PC-3 (cell line): ENCODE data around the gene KANK4. TPM values are rescaled to one million over a fixed set of nuclear protein-coding genes. Genes with fewer than 3 reads are reported as not detected.

ENCODE experiments used
- ATAC-seq: fragments of 200-7000 bp; cut with Tn5 transposase; 2 replicates; pipeline ENCODE4 v1.9.1; 2020; ENCODE audit warnings: mild to moderate bottlenecking, moderate library complexity
- BruUV-seq: library from RNA; stranded (reverse); fragments of 400-500 nt; replicated peaks from 2 replicates; lab custom pipeline; 2021; lab: Mats Ljungman, UMichigan
- CTCF ChIA-PET: fragments of 300-600 bp; sonication (Branson Sonifier 250); formaldehyde crosslinking; loops from one replicate; lab custom pipeline; 2022; ENCODE audit warnings: antibody characterized with exemption; lab: Charles Lee
- POLR2A ChIA-PET: fragments of 300-600 bp; sonication (Branson Sonifier 250); formaldehyde crosslinking; loops from one replicate; lab custom pipeline; 2022; ENCODE audit warnings: antibody characterized with exemption; ENCODE audit not compliant: unreplicated experiment; lab: Charles Lee
- DNase-seq: peaks from one replicate; pipeline ENCODE4 v3.0.0-alpha.2; 2015
- H2AFZ ChIP-seq: fragments of 300-600 bp; sonication (generic); 2 replicates; pipeline ENCODE4 v1.6.0; 2016; ENCODE audit warnings: antibody characterized with exemption, low read length
- H3F3A ChIP-seq: fragments of 300-600 bp; sonication (generic); one replicate; pipeline ENCODE4 v1.6.0; 2017; ENCODE audit warnings: antibody characterized with exemption, low read length, control low read depth, mild to moderate bottlenecking; ENCODE audit not compliant: unreplicated experiment
- H3K27ac ChIP-seq: fragments of 300-600 bp; sonication (generic); 2 replicates; pipeline ENCODE4 v1.5.1; 2016; ENCODE audit warnings: mild to moderate bottlenecking, low read length
- H3K27me3 ChIP-seq: fragments of 300-600 bp; sonication (generic); 2 replicates; pipeline ENCODE4 v1.6.1; 2016; ENCODE audit warnings: low read length, mixed read lengths
- H3K36me3 ChIP-seq: fragments of 300-600 bp; sonication (generic); 2 replicates; pipeline ENCODE4 v1.6.1; 2016; ENCODE audit warnings: low read depth, mixed run types, low read length, mixed read lengths
- H3K4me1 ChIP-seq: fragments of 300-600 bp; sonication (generic); 2 replicates; pipeline ENCODE4 v1.5.1; 2016; ENCODE audit warnings: low read length; ENCODE audit not compliant: insufficient read depth
- H3K4me2 ChIP-seq: fragments of 300-600 bp; sonication (generic); 2 replicates; pipeline ENCODE4 v1.6.0; 2016; ENCODE audit warnings: low read length
- H3K4me3 ChIP-seq: fragments of 300-600 bp; sonication (generic); 2 replicates; pipeline ENCODE4 v1.5.1; 2016; ENCODE audit warnings: mild to moderate bottlenecking, low read length, mixed read lengths
- H3K79me2 ChIP-seq: fragments of 300-600 bp; sonication (generic); 2 replicates; pipeline ENCODE4 v1.6.1; 2017; ENCODE audit warnings: low read length, mixed read lengths
- H3K9ac ChIP-seq: fragments of 300-600 bp; sonication (generic); 2 replicates; pipeline ENCODE4 v1.6.0; 2016; ENCODE audit warnings: mild to moderate bottlenecking, low read length
- H3K9me2 ChIP-seq: fragments of 300-600 bp; sonication (generic); replicated peaks from 2 replicates; pipeline ENCODE4 v1.6.1; 2016; ENCODE audit warnings: mixed run types, low read length, mixed read lengths
- H3K9me3 ChIP-seq: fragments of 300-600 bp; sonication (generic); 2 replicates; pipeline ENCODE4 v1.6.1; 2016; ENCODE audit warnings: low read length, mixed read lengths
- H4K20me1 ChIP-seq: fragments of 300-600 bp; sonication (generic); 2 replicates; pipeline ENCODE4 v1.6.1; 2016; ENCODE audit warnings: low read length, mixed read lengths
- EZH2 ChIP-seq: fragments of 300-600 bp; sonication (generic); IDR thresholded peaks from one replicate; pipeline ENCODE4 v1.6.1; 2017; ENCODE audit warnings: antibody characterized with exemption, mild to moderate bottlenecking, low read length; ENCODE audit not compliant: unreplicated experiment
- EZH2phosphoT487 ChIP-seq: fragments of 300-600 bp; sonication (generic); IDR thresholded peaks from 2 replicates; pipeline ENCODE4 v1.6.1; 2018; ENCODE audit warnings: mild to moderate bottlenecking, antibody characterized with exemption, low read length, borderline replicate concordance
- intact Hi-C: fragments of 100-400 bp; cut with micrococcal nuclease; formaldehyde crosslinking; loops from 2 replicates; pipeline ENCODE4 v1.9.0; 2023
- total RNA-seq: library from RNA; depleted of rRNA; stranded (reverse); fragments of >200 nt; gene quantifications from 2 replicates; pipeline ENCODE4 v1.2.3, GENCODE V29; 2014
- TF ChIP-seq, protein P1 (sequence below): fragments of 300-600 bp; sonication (generic); conservative IDR thresholded peaks from 2 replicates; pipeline ENCODE4 v1.5.1; 2017; ENCODE audit warnings: antibody characterized with exemption, low read depth, mild to moderate bottlenecking, low read length

The KANK4 gene
- total RNA-seq, 1 experiment from 2014 or later = not detected

DNA sequence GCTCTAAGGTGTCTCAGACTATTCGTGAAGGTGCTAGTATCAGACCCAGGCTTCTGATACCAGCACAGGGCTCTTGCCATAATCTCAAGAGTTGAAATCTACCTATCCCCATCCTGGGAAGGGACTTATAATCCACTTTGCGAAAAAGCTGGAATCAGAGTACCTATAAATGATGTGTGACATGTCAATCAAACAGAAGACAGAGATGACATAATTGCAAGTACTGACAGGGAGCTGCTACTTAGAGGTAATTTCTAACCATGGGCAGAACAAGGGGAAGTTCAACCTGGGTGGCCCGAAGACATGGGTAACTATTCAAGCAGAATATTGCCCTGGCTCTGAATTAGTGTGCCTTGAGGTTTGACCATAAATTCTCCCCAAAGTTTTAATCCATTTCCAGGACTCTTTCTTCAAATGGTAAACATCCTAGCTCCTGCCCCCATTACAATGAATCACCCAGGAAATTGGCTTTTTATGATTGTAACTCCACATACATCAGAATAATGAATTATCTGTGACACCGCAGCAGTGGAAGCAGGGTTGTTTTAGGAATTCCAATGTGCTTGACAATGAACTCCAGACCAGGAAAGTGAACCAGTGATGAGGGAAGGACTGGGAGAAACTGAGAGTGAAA lies 37.2 kb downstream of the KANK4 start:
- H3K27me3 ChIP-seq = no peaks in the 10 kb centered on the region
- POLR2A ChIA-PET = no interaction called here
- H3F3A ChIP-seq = no peaks in the 10 kb centered on the region
- TF ChIP-seq EZH2phosphoT487 (no peak), EZH2 (no peak)
- TF ChIP-seq, protein P1, sequence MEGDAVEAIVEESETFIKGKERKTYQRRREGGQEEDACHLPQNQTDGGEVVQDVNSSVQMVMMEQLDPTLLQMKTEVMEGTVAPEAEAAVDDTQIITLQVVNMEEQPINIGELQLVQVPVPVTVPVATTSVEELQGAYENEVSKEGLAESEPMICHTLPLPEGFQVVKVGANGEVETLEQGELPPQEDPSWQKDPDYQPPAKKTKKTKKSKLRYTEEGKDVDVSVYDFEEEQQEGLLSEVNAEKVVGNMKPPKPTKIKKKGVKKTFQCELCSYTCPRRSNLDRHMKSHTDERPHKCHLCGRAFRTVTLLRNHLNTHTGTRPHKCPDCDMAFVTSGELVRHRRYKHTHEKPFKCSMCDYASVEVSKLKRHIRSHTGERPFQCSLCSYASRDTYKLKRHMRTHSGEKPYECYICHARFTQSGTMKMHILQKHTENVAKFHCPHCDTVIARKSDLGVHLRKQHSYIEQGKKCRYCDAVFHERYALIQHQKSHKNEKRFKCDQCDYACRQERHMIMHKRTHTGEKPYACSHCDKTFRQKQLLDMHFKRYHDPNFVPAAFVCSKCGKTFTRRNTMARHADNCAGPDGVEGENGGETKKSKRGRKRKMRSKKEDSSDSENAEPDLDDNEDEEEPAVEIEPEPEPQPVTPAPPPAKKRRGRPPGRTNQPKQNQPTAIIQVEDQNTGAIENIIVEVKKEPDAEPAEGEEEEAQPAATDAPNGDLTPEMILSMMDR = no peak
- DNase-seq (peak; percentile 76), ATAC-seq (peak; percentile 69)
- no peak overlapping the region for H3K27ac ChIP-seq
- H3K79me2 ChIP-seq = no peaks in the 10 kb centered on the region
- no peaks in the 10 kb centered on the region for H4K20me1 ChIP-seq
- peak overlapping the region; percentile 15; the same call in 1 of the 2 replicates for H3K4me2 ChIP-seq
- peaks cover 36% of the 10 kb centered on the region for H3K4me1 ChIP-seq
- no TSS peak for BruUV-seq
- intact Hi-C loops = no loop called here
- no peaks in the 10 kb centered on the region for H3K9me2 ChIP-seq
- no peaks in the 10 kb centered on the region for H3K9me3 ChIP-seq
- H3K4me3 ChIP-seq = no peak overlapping the region
- no peak overlapping the region for H2AFZ ChIP-seq
- CTCF ChIA-PET = no interaction called here
- H3K9ac ChIP-seq = no peak overlapping the region
- H3K36me3 ChIP-seq = no peaks in the 10 kb centered on the region

DNA sequence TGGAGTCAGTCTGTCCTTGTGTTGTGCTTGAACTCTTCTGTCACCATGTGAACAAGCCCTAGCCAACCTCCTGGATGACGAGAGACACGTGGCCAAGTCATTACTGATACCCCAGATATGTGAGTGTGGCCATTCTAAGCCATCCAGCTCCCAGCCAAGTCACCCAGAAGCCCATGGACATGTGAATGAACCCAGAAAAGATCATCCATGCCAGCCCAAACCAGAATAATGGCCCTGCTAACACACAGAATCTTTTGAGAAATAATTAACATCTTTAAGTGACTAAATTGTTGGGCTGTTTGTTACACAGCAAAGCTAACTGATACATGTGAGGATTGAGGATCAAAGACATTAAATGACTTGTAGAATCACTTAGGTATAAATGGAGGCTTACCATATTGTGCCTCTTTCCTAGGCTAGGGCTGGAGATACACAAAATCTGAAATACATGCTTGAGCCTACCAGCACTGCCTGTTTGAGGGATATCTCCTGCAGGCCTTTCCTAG lies 38.2 kb downstream of the KANK4 start:
- DNase-seq (no peak), ATAC-seq (no peak)
- peaks cover 26% of the 10 kb centered on the region for H3K4me1 ChIP-seq
- H3F3A ChIP-seq = no peaks in the 10 kb centered on the region
- no peak overlapping the region for H3K27ac ChIP-seq
- H3K4me3 ChIP-seq = no peak overlapping the region
- TF ChIP-seq EZH2phosphoT487 = no peak
- TF ChIP-seq, protein P1 = no peak
- H3K79me2 ChIP-seq = no peaks in the 10 kb centered on the region
- no peak overlapping the region for H3K9ac ChIP-seq
- no peaks in the 10 kb centered on the region for H4K20me1 ChIP-seq
- no peaks in the 10 kb centered on the region for H3K9me3 ChIP-seq
- CTCF ChIA-PET = no interaction called here
- no peaks in the 10 kb centered on the region for H3K36me3 ChIP-seq
- no peak overlapping the region for H2AFZ ChIP-seq
- no peak overlapping the region for H3K4me2 ChIP-seq
- H3K9me2 ChIP-seq = no peaks in the 10 kb centered on the region
- no TSS peak for BruUV-seq
- intact Hi-C loops = no loop called here
- POLR2A ChIA-PET = no interaction called here
- H3K27me3 ChIP-seq = no peaks in the 10 kb centered on the region

GRCh38 chr1:62280150-62280549 lies 39.1 kb downstream of the KANK4 start:
- no peaks in the 10 kb centered on the region for H3K79me2 ChIP-seq
- no peaks in the 10 kb centered on the region for H3K27me3 ChIP-seq
- TF ChIP-seq EZH2phosphoT487 (no peak), EZH2 (no peak)
- TF ChIP-seq, protein P1 = no peak
- H3K36me3 ChIP-seq = no peaks in the 10 kb centered on the region
- no peak overlapping the region for H3K9ac ChIP-seq
- CTCF ChIA-PET = no interaction called here
- ATAC-seq (no peak), DNase-seq (no peak)
- no peak overlapping the region for H3K4me3 ChIP-seq
- POLR2A ChIA-PET = no interaction called here
- H3K9me3 ChIP-seq = no peaks in the 10 kb centered on the region
- no TSS peak for BruUV-seq
- peaks cover 17% of the 10 kb centered on the region for H3K4me1 ChIP-seq
- H3K4me2 ChIP-seq = no peak overlapping the region
- no peaks in the 10 kb centered on the region for H4K20me1 ChIP-seq
- intact Hi-C loops = no loop called here
- H3K9me2 ChIP-seq = no peaks in the 10 kb centered on the region
- H3F3A ChIP-seq = no peaks in the 10 kb centered on the region
- no peak overlapping the region for H2AFZ ChIP-seq
- no peak overlapping the region for H3K27ac ChIP-seq
